Type B pancreatic cell (in vitro differentiated cells): ENCODE measurements around the gene RNF115. TPM values are rescaled to one million over a fixed set of nuclear protein-coding genes. Genes with fewer than 3 reads are reported as not detected.
A peak's percentile ranks its signal among the peaks of the same experiment; 100 is the strongest.
"Not testable (repeated sequence)": the region's sequence is repeated elsewhere in the genome, so short reads cannot be mapped to it uniquely, and the experiment has no call there.

Experiments
- DNase-seq: peaks from one replicate; pipeline ENCODE4 v3.0.0; 2021; ENCODE audit warnings: mixed read lengths; ENCODE audit not compliant: unreplicated experiment; ENCODE audit errors: extremely low spot score
- H3K27ac Mint-ChIP-seq: 2 replicates; pipeline ENCODE4 v1.8.0; 2021; ENCODE audit warnings: mild to moderate bottlenecking, mixed read lengths
- H3K27me3 Mint-ChIP-seq: 2 replicates; pipeline ENCODE4 v1.8.0; 2021; ENCODE audit warnings: mixed read lengths
- H3K36me3 Mint-ChIP-seq: 2 replicates; pipeline ENCODE4 v1.8.0; 2021; ENCODE audit warnings: mixed read lengths
- H3K4me1 Mint-ChIP-seq: one replicate; pipeline ENCODE4 v1.8.0; 2021; ENCODE audit warnings: mixed read lengths; ENCODE audit not compliant: unreplicated experiment
- H3K4me3 Mint-ChIP-seq: 2 replicates; pipeline ENCODE4 v1.8.0; 2021; ENCODE audit warnings: mild to moderate bottlenecking, mixed read lengths
- H3K9me3 Mint-ChIP-seq: 2 replicates; pipeline ENCODE4 v1.8.0; 2021; ENCODE audit warnings: mixed read lengths
- total RNA-seq: library from RNA; stranded (reverse); gene quantifications from 2 replicates; pipeline ENCODE4 v1.2.1, GENCODE V29; 2021; ENCODE audit warnings: low replicate concordance
- TF ChIP-seq, protein P1 (sequence below): fragments of 200-600 bp; sonication (generic); conservative IDR thresholded peaks from 2 replicates; pipeline ENCODE4 v1.5.0; 2021; ENCODE audit warnings: antibody characterized with exemption, mild to moderate bottlenecking

RNF115 gene
- total RNA-seq, 1 donor from 2014 or later = 10.6 TPM

DNA sequence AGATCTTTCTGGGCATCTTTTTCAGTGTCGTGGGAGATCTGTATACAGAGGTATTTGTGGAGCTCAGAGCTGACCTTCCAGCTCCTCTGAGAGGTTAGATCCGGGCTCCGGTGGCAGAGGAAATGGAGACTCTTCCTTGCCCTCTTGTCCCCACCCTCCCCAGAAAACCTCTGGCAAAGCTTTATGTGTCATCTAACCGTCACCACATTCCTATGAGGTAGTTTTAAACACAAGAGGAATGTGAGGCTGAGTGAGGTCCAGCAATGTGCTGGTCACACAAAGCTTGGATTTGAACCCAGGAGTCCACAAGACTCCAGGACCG, 103.4 kb downstream of the RNF115 start:
- Mint-ChIP-seq H3K4me1 (peaks cover 17% of the 10 kb centered on the region), H3K27me3 (peaks cover 12% of the 10 kb centered on the region), H3K36me3 (no peaks in the 10 kb centered on the region), H3K27ac (no peak overlapping the region), H3K9me3 (no peaks in the 10 kb centered on the region), H3K4me3 (no peak overlapping the region)
- TF ChIP-seq, protein P1, sequence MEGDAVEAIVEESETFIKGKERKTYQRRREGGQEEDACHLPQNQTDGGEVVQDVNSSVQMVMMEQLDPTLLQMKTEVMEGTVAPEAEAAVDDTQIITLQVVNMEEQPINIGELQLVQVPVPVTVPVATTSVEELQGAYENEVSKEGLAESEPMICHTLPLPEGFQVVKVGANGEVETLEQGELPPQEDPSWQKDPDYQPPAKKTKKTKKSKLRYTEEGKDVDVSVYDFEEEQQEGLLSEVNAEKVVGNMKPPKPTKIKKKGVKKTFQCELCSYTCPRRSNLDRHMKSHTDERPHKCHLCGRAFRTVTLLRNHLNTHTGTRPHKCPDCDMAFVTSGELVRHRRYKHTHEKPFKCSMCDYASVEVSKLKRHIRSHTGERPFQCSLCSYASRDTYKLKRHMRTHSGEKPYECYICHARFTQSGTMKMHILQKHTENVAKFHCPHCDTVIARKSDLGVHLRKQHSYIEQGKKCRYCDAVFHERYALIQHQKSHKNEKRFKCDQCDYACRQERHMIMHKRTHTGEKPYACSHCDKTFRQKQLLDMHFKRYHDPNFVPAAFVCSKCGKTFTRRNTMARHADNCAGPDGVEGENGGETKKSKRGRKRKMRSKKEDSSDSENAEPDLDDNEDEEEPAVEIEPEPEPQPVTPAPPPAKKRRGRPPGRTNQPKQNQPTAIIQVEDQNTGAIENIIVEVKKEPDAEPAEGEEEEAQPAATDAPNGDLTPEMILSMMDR = no peak
- no peak for DNase-seq

DNA sequence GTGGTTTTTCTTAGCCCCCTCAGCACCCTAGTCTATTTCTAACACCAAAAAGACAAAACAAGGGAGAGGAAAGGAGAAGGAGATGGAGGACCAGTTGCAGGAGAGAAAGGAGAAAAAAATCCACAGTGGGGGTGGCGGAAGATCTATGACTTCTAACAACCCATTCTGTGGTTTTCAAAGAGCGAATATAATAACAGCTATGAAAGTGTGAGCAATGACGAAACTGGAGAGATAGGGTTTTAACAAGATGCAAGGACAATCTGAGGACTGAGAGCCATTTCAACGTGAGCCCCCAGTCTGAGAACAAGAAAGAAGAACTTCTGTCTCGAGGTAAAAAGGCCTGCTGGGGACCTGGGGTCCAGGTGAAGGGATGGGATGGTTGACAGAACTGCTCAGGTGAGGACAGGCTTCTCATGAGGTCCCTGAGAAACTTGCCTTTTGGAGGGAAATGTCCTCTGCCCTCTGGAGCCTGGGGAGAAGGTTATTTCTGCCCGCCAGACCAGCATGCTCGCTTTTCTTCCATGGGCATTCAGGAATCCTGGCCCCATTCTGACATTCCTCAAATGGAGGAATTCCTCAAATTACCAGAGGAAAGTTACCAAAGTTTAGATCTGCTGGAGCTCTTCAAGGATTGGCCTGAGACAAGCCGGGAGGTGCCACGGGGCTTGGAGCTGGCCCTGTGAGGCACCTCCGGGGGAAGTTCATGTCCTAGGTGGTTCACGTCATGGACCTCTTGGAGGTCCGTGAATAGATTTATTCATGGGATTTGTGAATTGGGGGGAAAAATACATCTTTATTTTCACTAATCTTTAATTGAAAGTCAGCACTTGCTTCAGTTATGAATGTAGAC, 104.4 kb downstream of the RNF115 start, which contains the start of gene CD160:
CD160 (plus strand) TSS at position 270 of the 850 bp plus-strand sequence. CDS start 8,829 bp downstream, outside the sequence.
- H3K36me3 Mint-ChIP-seq = no peaks in the 10 kb centered on the region
- TF ChIP-seq, protein P1 = no peak
- no peak within 1 kb of the TSS for H3K27ac Mint-ChIP-seq
- peaks cover 12% of the 10 kb centered on the region for H3K27me3 Mint-ChIP-seq
- H3K9me3 Mint-ChIP-seq = no peaks in the 10 kb centered on the region
- H3K4me1 Mint-ChIP-seq = peaks cover 17% of the 10 kb centered on the region
- DNase-seq = no peak
- no peak within 1 kb of the TSS for H3K4me3 Mint-ChIP-seq

DNA sequence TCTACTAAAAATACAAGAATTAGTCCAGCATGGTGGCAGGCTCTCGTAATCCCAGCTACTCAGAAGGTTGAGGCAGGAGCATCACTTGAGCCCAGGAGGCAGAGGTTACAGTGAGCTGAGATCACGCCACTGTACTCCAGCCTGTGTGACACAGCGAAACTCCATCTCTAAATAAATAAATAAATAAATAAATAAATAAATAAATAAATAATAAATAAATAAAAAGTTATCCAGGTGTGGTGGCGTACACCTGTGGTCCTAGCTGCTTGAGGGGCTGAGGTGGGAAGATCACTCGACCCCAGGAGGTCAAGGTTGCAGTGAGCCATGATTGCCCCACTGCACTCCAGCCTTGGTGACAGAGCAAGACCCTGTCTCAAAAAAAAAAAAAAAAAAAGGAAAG, 105.4 kb downstream of the RNF115 start:
- peaks cover 12% of the 10 kb centered on the region for H3K27me3 Mint-ChIP-seq
- H3K9me3 Mint-ChIP-seq, H3K4me3 Mint-ChIP-seq, H3K36me3 Mint-ChIP-seq, DNase-seq, H3K27ac Mint-ChIP-seq: not testable (repeated sequence)
- peaks cover 17% of the 10 kb centered on the region for H3K4me1 Mint-ChIP-seq

DNA sequence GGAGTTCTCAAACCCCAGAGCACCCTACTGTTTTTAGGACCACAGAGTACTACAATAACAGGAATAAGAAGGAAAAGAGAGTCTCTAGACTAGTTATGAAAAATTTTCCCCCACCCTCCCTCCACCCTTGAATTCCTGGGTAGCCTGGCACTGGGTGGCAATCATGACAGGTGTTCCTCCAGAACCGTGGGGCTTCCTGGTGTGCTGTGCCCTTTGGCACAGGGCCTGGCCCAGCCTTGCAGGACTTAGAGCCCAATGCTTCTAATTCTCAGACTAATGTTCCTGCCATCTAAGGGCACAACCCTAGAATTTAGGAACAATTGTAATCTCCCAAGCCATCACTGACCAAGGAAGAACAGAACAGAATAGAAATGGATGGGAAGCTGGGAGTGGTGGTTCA, 106.1 kb downstream of the RNF115 start:
- no peak for DNase-seq
- TF ChIP-seq, protein P1 = no peak
- H3K4me3 Mint-ChIP-seq = no peak overlapping the region
- H3K27me3 Mint-ChIP-seq = peaks cover 12% of the 10 kb centered on the region
- H3K9me3 Mint-ChIP-seq = no peaks in the 10 kb centered on the region
- no peaks in the 10 kb centered on the region for H3K36me3 Mint-ChIP-seq
- peaks cover 17% of the 10 kb centered on the region for H3K4me1 Mint-ChIP-seq
- H3K27ac Mint-ChIP-seq = no peak overlapping the region

DNA sequence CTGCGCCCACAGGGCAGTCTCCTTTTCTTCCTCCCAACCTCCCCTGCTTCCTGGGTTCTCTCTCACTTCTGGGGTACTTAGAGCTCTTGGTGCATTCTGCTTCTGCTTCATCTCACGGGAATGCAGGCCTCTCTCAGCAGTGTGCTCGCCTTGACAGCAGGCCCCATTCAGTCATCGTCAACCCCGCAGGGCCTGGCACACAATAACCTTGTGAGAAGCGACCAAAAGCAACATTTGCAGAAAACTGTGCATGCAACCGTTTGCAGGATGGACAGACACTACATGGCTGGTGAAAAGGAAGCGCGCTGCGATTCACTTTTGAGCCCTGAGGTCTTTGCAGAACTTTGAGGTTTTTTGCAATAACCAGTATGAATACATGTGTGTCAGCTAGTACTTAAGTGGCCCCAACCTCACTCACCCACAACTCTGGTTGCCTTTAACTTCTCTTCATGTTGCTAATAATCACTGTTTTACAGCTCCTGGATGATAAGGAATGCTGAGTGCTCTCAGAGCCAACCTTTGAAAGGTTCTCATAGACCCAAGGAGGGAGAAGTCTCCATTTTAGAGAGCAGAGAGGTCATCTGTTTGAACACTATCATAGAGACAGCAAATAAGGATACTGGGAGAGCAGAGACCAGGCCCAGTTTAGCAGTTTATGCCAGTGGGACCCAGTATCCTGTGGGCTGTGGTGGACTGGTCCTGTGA, 107.1 kb downstream of the RNF115 start:
- H3K9me3 Mint-ChIP-seq = no peaks in the 10 kb centered on the region
- no peak for DNase-seq
- no peaks in the 10 kb centered on the region for H3K36me3 Mint-ChIP-seq
- peaks cover 17% of the 10 kb centered on the region for H3K4me1 Mint-ChIP-seq
- H3K4me3 Mint-ChIP-seq = no peak overlapping the region
- peak overlapping the region; percentile 40 for H3K27ac Mint-ChIP-seq
- H3K27me3 Mint-ChIP-seq = peaks cover 12% of the 10 kb centered on the region
- TF ChIP-seq, protein P1 = no peak

DNA sequence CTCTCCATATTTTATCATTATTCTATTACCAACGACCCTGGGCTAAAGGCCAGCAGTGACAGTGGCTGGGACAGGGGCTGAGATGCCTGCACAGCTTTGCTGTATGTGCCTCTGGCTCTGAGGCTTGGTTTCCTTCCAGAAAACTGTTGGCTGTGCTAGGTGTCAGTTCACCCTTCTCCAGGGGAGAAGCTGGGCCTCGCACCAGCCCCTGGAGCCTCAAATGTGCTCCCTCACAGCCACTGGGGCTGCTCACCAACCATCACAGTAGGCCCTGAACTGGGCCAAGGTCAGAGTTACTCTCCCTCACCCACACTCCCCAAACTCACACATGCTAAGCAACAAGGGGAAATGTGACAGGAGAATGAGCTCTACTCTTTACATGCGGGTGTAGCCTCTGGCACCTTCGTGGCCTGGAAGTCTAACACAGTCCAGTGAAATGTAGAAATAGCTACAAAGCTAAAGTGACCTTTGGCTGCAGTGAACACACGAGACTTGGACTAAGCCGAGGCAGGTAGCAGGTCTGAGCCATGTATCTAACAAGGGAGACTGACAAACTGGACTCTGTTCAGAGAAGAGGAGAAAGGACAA, 109.3 kb downstream of the RNF115 start:
- no peaks in the 10 kb centered on the region for H3K9me3 Mint-ChIP-seq
- H3K27ac Mint-ChIP-seq = peak overlapping the region; percentile 56
- TF ChIP-seq, protein P1 = no peak
- DNase-seq = no peak
- H3K4me3 Mint-ChIP-seq = no peak overlapping the region
- H3K4me1 Mint-ChIP-seq = peaks cover 19% of the 10 kb centered on the region
- H3K36me3 Mint-ChIP-seq = no peaks in the 10 kb centered on the region
- H3K27me3 Mint-ChIP-seq = no peaks in the 10 kb centered on the region
